HFF-Myc (cell line): ENCODE data around the gene TMEM205.
A peak's percentile ranks its signal among the peaks of the same experiment; 100 is the strongest.

Experiments
- DNase-seq: peaks from one replicate; pipeline ENCODE4 v3.0.0-alpha.2; 2011; ENCODE audit warnings: low read depth; ENCODE audit errors: extremely low read depth
- H3K4me3 ChIP-seq: replicated peaks from 2 replicates; pipeline ENCODE4 v1.5.1; 2011; ENCODE audit warnings: low read depth, mild to moderate bottlenecking, control low read depth, low read length
- TF ChIP-seq, protein P1 (sequence below): IDR thresholded peaks from 2 replicates; pipeline ENCODE4 v1.5.1; 2012; ENCODE audit warnings: mild to moderate bottlenecking, low read depth, low read length, control low read depth; ENCODE audit errors: missing control alignments

Gene TMEM205

DNA sequence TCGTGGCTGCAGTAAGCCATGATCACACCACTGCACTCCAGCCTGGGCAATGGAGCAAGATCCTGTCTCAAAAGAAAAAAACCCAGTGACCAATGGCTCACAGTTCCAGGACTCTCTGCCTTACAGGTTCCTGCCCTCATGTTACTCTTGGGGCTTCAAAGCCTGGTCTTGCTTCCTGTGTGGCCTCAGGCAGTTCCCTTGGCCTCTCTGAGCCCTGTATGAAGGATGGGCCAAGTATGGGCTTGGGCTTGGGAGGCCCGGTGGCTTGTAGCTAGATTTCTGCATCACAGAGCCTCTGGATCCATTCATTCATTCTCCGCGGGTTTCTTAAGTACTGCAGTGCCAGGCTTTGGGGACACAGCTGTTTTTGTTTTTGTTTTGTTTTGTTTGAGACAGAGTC, 50.9 kb downstream of the TMEM205 start:
- no peak overlapping the region for H3K4me3 ChIP-seq
- TF ChIP-seq, protein P1, sequence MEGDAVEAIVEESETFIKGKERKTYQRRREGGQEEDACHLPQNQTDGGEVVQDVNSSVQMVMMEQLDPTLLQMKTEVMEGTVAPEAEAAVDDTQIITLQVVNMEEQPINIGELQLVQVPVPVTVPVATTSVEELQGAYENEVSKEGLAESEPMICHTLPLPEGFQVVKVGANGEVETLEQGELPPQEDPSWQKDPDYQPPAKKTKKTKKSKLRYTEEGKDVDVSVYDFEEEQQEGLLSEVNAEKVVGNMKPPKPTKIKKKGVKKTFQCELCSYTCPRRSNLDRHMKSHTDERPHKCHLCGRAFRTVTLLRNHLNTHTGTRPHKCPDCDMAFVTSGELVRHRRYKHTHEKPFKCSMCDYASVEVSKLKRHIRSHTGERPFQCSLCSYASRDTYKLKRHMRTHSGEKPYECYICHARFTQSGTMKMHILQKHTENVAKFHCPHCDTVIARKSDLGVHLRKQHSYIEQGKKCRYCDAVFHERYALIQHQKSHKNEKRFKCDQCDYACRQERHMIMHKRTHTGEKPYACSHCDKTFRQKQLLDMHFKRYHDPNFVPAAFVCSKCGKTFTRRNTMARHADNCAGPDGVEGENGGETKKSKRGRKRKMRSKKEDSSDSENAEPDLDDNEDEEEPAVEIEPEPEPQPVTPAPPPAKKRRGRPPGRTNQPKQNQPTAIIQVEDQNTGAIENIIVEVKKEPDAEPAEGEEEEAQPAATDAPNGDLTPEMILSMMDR: no peak
- DNase-seq: no peak

DNA sequence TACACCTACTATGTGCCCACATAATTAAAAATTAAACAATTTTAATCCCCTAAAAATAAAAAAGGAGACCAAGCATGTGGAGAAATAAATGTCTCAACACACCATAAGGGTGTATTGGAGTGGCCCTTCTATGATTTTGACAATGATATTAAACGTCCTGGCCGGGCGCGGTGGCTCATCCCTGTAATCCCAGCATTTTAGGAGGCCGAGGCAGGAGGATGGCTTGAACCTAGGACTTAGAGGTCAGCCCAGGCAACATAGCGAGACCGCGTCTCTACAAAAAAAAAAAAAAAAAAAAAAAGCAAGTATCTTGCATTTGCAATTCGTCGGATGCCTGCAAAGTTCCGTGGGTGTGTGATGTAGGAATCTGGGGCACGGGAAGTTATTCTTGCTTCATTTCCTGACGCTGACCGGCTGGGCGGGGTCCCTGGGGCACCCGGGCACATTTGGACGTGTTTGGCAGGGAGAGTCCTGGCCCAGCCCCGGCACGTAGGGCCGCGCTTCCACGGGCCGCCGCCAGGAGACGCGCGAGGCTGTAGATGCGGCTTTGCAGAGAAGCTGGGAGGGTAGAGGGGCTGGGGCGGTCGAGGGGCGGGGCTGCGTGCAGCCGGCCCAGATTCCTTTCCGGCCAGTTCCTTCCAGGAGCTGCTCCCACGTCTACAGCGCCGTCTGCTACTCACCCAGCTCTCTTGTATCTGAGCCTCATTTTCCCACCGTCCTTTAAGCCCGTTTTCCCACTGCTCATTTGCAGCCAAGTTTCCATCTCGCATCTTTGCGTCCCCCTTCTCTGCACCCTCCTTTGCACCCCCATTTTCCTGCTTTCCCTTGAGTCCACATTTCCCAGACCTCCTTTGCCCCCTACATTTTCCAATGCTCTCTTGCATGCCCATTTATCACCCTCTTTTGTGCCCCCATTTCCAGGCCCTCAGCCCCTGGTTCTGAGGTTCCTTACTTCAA, 52.4 kb downstream of the TMEM205 start:
- TF ChIP-seq, protein P1: peak; percentile 95

More for the DNA sequence above, 52.4 kb downstream of the TMEM205 start:
- no peak overlapping the region; the same call in 1 of the 2 replicates for H3K4me3 ChIP-seq
- peak; percentile 74 for DNase-seq
